Fibroblast of lung (primary cell): ENCODE results near the gene AREL1.

ENCODE experiments used
- CTCF ChIP-seq, 2 donors: IDR thresholded peaks in 1 of 2; conservative IDR thresholded peaks in 1 of 2; 1 replicate in 1 of 2; 2 replicates in 1 of 2; pipeline ENCODE4 v1.5.1; 2011 to 2012; ENCODE audit warnings: low read length in 2 of 2, control low read depth in 1 of 2, inconsistent platforms in 1 of 2, low read depth in 1 of 2, mild to moderate bottlenecking in 1 of 2
- EZH2 ChIP-seq: IDR thresholded peaks from 2 replicates; pipeline ENCODE4 v1.5.1; 2012; ENCODE audit warnings: low read length, control low read depth, mild to moderate bottlenecking; ENCODE audit errors: missing control alignments

- TF ChIP-seq EZH2 (no peak), CTCF (conservative IDR thresholded peaks at IDR 0.05 in 1 of 2, IDR thresholded peaks at IDR 0.05 in 1 of 2; ENCODE audit: low read depth in 1 of 2, low read length in 2 of 2) (no peak)
These were observed 51.0 kb downstream of the AREL1 start for GRCh38 chr14:74661726-74662450.
